Osteocyte (in vitro differentiated cells): ENCODE measurements around the gene ITGB6. TPM values are rescaled to one million over a fixed set of nuclear protein-coding genes. Genes with fewer than 3 reads are reported as not detected.

Source experiments
- DNase-seq: peaks from one replicate; pipeline ENCODE4 v3.0.0; 2021; ENCODE audit warnings: mixed read lengths; ENCODE audit not compliant: unreplicated experiment; ENCODE audit errors: extremely low spot score
- H3K27ac Mint-ChIP-seq: one replicate; pipeline ENCODE4 v1.8.0; 2021; ENCODE audit warnings: mild to moderate bottlenecking, mixed read lengths; ENCODE audit not compliant: unreplicated experiment
- H3K27me3 Mint-ChIP-seq: one replicate; pipeline ENCODE4 v1.8.0; 2021; ENCODE audit warnings: mixed read lengths; ENCODE audit not compliant: unreplicated experiment
- H3K36me3 Mint-ChIP-seq: one replicate; pipeline ENCODE4 v1.8.0; 2021; ENCODE audit warnings: mixed read lengths; ENCODE audit not compliant: unreplicated experiment
- H3K4me1 Mint-ChIP-seq: one replicate; pipeline ENCODE4 v1.8.0; 2021; ENCODE audit warnings: mixed read lengths; ENCODE audit not compliant: unreplicated experiment
- H3K4me3 Mint-ChIP-seq: one replicate; pipeline ENCODE4 v1.8.0; 2021; ENCODE audit warnings: mild to moderate bottlenecking, moderate library complexity, mixed read lengths; ENCODE audit not compliant: unreplicated experiment
- H3K9me3 Mint-ChIP-seq: one replicate; pipeline ENCODE4 v1.8.0; 2021; ENCODE audit warnings: mixed read lengths; ENCODE audit not compliant: unreplicated experiment
- CTCF ChIP-seq: fragments of 200-600 bp; sonication (generic); IDR thresholded peaks from 2 replicates; pipeline ENCODE4 v1.5.0; 2021; ENCODE audit warnings: antibody characterized with exemption, mild to moderate bottlenecking, moderate library complexity
- total RNA-seq: library from RNA; stranded (reverse); gene quantifications from 2 replicates; pipeline ENCODE4 v1.2.1, GENCODE V29; 2021

The ITGB6 gene
- total RNA-seq, 1 donor from 2014 or later = 0.13 TPM

- no peak for DNase-seq
- no peaks in the 10 kb centered on the region for H3K27me3 Mint-ChIP-seq
- peak overlapping the region; percentile 1 for H3K27ac Mint-ChIP-seq
- no peak overlapping the region for H3K4me3 Mint-ChIP-seq
- peaks cover 8% of the 10 kb centered on the region for H3K9me3 Mint-ChIP-seq
- H3K4me1 Mint-ChIP-seq = peaks cover 46% of the 10 kb centered on the region
- no peak for TF ChIP-seq CTCF
- H3K36me3 Mint-ChIP-seq = peaks cover 11% of the 10 kb centered on the region
Observed at GRCh38 chr2:160063879-160064612, 136.0 kb downstream of the ITGB6 start.

GRCh38 chr2:160063271-160063670 is 136.8 kb downstream of the ITGB6 start:
- Mint-ChIP-seq H3K27ac (peak overlapping the region; percentile 92), H3K4me3 (peak overlapping the region; percentile 91), H3K4me1 (peaks cover 51% of the 10 kb centered on the region), H3K36me3 (peaks cover 15% of the 10 kb centered on the region), H3K27me3 (no peaks in the 10 kb centered on the region), H3K9me3 (peaks cover 5% of the 10 kb centered on the region)
- no peak for DNase-seq
- TF ChIP-seq CTCF = no peak

- peaks cover 59% of the 10 kb centered on the region for H3K4me1 Mint-ChIP-seq
- no peak for TF ChIP-seq CTCF
- peak; percentile 87 for DNase-seq
- peaks cover 21% of the 10 kb centered on the region for H3K36me3 Mint-ChIP-seq
- peaks cover under 1% of the 10 kb centered on the region for H3K9me3 Mint-ChIP-seq
- H3K27me3 Mint-ChIP-seq = no peaks in the 10 kb centered on the region
- peak within 1 kb of the TSS; percentile 92 for H3K27ac Mint-ChIP-seq
- H3K4me3 Mint-ChIP-seq = peak within 1 kb of the TSS; percentile 91
Observed at GRCh38 chr2:160062292-160063005, 137.6 kb downstream of the ITGB6 start, which contains the start of gene PLA2R1. PLA2R1 (minus strand) TSS chr2:160062615; CDS start chr2:160062403, 212 bp downstream.

GRCh38 chr2:160061944-160062291 is 138.2 kb downstream of the ITGB6 start:
- Mint-ChIP-seq H3K27ac (peak overlapping the region; percentile 77), H3K4me3 (peak overlapping the region; percentile 91), H3K27me3 (no peaks in the 10 kb centered on the region), H3K9me3 (no peaks in the 10 kb centered on the region), H3K4me1 (peaks cover 63% of the 10 kb centered on the region), H3K36me3 (peaks cover 22% of the 10 kb centered on the region)
- no peak for DNase-seq
- TF ChIP-seq CTCF = no peak

- Mint-ChIP-seq H3K9me3 (no peaks in the 10 kb centered on the region), H3K36me3 (peaks cover 22% of the 10 kb centered on the region), H3K4me1 (peaks cover 64% of the 10 kb centered on the region), H3K4me3 (peak overlapping the region; percentile 91), H3K27ac (peak overlapping the region; percentile 71), H3K27me3 (no peaks in the 10 kb centered on the region)
- DNase-seq = no peak
- TF ChIP-seq CTCF = no peak
Observed at GRCh38 chr2:160061533-160061932, 138.5 kb downstream of the ITGB6 start.
